ENCODE data around the gene CHMP1A. TPM values are rescaled to one million over a fixed set of nuclear protein-coding genes. Genes with fewer than 3 reads are reported as not detected.
A peak's percentile ranks its signal among the peaks of the same experiment; 100 is the strongest.

CHMP1A gene
- total and polyA plus RNA-seq, 2 experiments from 2014 or later, result 86.2 to 87.5 TPM

- no peak overlapping the region for H3K27ac ChIP-seq
- no peak for TF ChIP-seq CTCF (IDR thresholded peaks at IDR 0.05; ENCODE audit: low read depth, low read length)
- no peak overlapping the region for H3K4me3 ChIP-seq
- no peaks in the 10 kb centered on the region for H3K9me3 ChIP-seq (ENCODE audit: low read depth)
- H3K36me3 ChIP-seq, result no peaks in the 10 kb centered on the region
- no peaks in the 10 kb centered on the region for H3K4me1 ChIP-seq (ENCODE audit: low read depth)
- no peak for DNase-seq (ENCODE audit: low read depth in 1 of 2, low spot score in 1 of 2)
- H3K27me3 ChIP-seq, result peaks cover 12% of the 10 kb centered on the region
These were observed 27.5 kb downstream of the CHMP1A start for GRCh38 chr16:89629827-89630610.

GRCh38 chr16:89624777-89625761 is 32.4 kb downstream of the CHMP1A start:
- H3K27ac ChIP-seq, result no peak overlapping the region
- no peaks in the 10 kb centered on the region for H3K9me3 ChIP-seq (ENCODE audit: low read depth)
- H3K4me1 ChIP-seq (ENCODE audit: low read depth), result no peaks in the 10 kb centered on the region
- no peak for TF ChIP-seq CTCF (IDR thresholded peaks at IDR 0.05; ENCODE audit: low read depth, low read length)
- peaks cover 3% of the 10 kb centered on the region for H3K27me3 ChIP-seq
- no peak for DNase-seq (ENCODE audit: low read depth in 1 of 2, low spot score in 1 of 2)
- no peak overlapping the region for H3K4me3 ChIP-seq
- no peaks in the 10 kb centered on the region for H3K36me3 ChIP-seq

GRCh38 chr16:89623511-89624261 is 33.8 kb downstream of the CHMP1A start:
- Histone ChIP-seq H3K27me3 (peaks cover 3% of the 10 kb centered on the region), H3K9me3 (ENCODE audit: low read depth) (no peaks in the 10 kb centered on the region), H3K36me3 (no peaks in the 10 kb centered on the region), H3K4me3 (no peak overlapping the region), H3K4me1 (ENCODE audit: low read depth) (no peaks in the 10 kb centered on the region), H3K27ac (no peak overlapping the region)
- peak in 1 of 2 donors; percentile 57 for DNase-seq (ENCODE audit: low read depth in 1 of 2, low spot score in 1 of 2)
- TF ChIP-seq CTCF (IDR thresholded peaks at IDR 0.05; ENCODE audit: low read depth, low read length), result no peak

GRCh38 chr16:89621698-89622409 is 35.7 kb downstream of the CHMP1A start:
- H3K9me3 ChIP-seq (ENCODE audit: low read depth), result no peaks in the 10 kb centered on the region
- no peak for TF ChIP-seq CTCF (IDR thresholded peaks at IDR 0.05; ENCODE audit: low read depth, low read length)
- no peaks in the 10 kb centered on the region for H3K4me1 ChIP-seq (ENCODE audit: low read depth)
- H3K36me3 ChIP-seq, result no peaks in the 10 kb centered on the region
- H3K27me3 ChIP-seq, result peaks cover 3% of the 10 kb centered on the region
- H3K27ac ChIP-seq, result no peak overlapping the region
- no peak for DNase-seq (ENCODE audit: low read depth in 1 of 2, low spot score in 1 of 2)
- H3K4me3 ChIP-seq, result no peak overlapping the region

Measured in cardiac muscle cell (in vitro differentiated cells and primary cell).